Activated CD4-positive, CD25-positive, alpha-beta regulatory T cell treated with anti-CD3 and anti-CD28 coated beads, Interleukin-2, amount 50 U/mL, for 16 hours (primary cell): ENCODE results near the gene ULK4.

Source experiments
- DNase-seq: peaks from one replicate; pipeline ENCODE4 v3.0.0-alpha.2; 2020; ENCODE audit warnings: low read depth, low spot score

The ULK4 gene

GRCh38 chr3:41222501-41222900 lies 739.4 kb downstream of the ULK4 start:
- no peak for DNase-seq

DNA sequence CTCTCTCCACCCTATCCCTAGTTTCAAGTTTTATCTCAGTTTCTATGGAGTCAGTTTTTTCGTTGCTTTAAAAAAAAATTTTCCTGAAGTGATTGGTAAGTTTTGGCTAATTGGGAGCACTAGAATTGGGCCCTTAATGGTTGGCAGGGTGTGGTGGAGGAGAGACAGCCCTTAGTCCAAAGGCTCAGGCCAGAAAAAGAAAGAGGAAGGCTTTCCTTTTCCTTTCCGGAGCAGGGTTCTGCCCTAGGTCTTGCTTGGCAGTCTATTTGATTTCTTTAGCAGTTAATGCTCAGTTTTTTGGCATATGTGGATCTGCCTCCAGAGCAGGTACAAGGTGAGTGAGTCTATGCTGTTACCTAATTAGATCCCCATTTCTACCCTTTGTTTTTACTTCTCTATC lies 739.9 kb downstream of the ULK4 start:
- no peak for DNase-seq

DNA sequence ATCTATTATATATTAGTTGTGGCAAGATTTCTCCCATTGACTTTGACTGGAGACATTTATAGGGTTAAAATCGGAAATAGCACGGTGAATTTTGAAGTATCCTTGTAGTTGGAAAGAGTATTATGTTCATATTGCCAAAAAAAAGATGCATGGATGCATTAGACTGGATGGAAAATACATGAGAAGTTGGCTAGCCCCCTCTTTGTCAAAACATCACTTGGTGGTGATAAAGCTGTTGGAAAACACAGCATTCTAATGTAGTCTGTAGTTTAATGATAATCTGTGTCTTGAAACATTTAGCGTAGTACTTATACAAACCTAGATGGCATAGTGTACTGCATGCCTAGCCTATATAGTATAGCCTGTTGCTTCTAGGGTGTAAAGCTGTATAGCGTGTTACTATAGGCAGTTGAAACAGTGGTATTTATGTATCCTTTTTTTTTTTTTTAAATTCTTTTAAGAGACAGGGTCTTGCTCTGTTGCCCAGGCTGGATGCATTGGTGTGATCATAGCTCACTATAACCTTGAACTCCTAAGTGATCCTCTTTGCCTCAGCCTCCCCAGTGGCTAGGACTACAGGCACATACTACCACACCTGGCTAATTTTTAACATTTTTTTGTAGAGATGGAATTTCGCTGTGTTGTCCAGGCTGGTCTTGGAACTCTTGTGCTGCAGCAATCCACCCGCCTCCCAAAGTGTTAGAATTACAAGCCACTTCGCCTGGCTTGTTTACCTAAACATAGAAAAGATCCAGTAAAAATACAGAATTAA lies 740.8 kb downstream of the ULK4 start:
- no peak for DNase-seq

GRCh38 chr3:41219424-41219823 lies 742.5 kb downstream of the ULK4 start:
- DNase-seq: no peak

- DNase-seq: no peak
These were observed 744.9 kb downstream of the ULK4 start for GRCh38 chr3:41216993-41217392.

DNA sequence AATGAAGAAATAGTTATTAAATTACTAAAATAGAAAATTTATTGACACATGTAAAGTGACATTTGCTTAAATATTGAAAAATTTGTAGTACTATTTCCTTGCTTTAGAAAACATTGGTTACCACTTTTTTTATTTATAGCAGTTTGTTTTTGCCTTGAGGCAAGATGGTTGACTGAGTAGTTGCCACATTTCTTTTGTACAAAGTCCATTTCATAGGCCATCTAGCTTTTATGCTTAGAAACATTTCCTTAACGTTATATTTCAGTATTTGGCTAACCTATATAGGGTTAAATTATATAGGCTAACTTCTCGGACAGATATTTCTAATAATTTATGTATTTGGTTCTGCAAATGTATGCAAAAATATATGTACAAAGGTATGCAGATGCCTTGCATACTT lies 745.5 kb downstream of the ULK4 start:
- DNase-seq: no peak

DNA sequence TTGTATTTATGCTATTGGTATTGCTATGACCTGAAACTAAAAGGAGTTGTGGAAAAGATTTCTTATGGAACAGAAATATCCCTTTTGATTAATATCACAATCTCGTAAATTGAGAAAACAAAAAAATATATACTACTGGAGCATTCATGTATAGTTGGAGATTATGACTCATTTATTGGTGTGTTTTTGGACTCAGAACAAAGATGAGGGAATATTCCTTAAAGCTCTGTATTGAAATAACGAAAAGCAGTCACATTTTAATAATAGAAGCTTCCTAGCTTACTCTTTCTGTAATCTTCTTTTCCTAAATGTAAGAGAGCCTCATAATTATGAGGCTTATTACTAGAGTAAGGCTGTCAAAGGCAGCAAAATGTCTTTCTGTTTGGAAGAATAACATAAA lies 748.3 kb downstream of the ULK4 start:
- DNase-seq: no peak

GRCh38 chr3:41212088-41212487 lies 749.8 kb downstream of the ULK4 start:
- DNase-seq: no peak

DNA sequence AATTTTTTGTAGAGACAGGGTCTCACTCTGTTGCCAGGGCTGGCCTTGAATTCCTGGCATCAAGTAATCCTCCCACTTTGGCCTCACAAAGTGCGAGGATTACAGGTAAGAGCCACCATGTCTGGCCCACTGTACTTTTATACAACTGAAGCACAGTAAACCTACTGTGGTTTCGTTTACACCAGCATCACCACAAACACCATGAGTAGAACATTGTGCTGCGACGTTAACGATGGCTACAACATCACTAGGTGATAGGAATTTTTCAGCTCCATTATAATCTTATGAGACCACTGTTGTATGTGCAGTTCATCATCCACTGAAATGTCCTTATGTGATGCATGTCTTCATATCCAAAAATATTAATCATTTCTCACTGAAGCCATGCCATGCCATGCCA lies 750.9 kb downstream of the ULK4 start:
- no peak for DNase-seq

DNA sequence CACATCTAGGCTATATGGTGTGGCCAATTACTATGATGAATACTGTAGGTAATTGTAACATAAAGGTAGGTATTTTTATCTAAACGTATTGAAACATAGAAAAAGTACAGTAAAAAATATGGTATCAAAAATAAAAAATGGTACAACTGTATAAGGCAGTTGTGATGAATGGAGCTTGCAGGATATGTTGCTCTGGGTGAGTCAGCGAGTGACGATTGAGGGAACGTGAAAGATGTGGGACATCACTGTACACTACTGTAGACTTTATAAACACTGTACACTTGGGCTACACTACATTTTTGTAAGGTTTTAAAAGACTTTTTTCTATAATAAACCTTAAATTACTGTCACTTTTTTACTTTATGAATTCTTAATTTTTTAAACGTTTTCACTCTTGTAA lies 752.3 kb downstream of the ULK4 start:
- DNase-seq: no peak

DNA sequence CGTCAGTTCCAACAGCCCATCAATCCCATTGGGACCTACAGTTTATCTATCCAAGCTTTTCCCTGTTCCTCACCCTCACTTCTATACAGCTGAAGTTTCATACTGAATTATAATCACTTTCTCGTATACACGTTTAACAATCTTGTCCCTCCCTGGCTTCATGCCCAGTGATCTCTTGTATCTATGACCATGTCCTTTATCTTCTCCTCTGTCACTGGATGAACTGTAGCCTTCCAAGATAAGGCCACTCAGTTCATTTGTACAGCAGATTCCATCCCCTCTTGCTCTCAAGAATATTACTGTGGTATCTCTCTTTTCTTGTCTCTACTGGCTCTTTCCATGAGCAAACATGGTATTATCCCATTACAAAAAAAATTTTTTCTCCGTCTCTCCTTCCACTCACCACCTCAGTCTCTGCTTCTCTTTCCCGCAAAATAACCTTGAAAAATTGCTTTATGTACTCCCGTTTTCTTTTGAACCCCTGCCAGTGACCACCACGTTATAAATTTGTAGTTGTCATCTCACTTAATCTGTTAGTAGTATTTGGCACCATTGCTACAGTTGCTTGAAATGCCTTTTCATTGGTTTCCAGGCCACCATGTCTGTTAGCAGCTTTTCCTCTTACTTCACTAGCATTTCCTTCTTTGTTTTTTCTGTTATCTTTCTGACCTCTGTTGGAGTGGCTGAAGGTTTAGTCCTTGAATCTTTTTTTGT lies 753.2 kb downstream of the ULK4 start:
- no peak for DNase-seq

- no peak for DNase-seq
These were observed 754.5 kb downstream of the ULK4 start for GRCh38 chr3:41207355-41207754.

DNA sequence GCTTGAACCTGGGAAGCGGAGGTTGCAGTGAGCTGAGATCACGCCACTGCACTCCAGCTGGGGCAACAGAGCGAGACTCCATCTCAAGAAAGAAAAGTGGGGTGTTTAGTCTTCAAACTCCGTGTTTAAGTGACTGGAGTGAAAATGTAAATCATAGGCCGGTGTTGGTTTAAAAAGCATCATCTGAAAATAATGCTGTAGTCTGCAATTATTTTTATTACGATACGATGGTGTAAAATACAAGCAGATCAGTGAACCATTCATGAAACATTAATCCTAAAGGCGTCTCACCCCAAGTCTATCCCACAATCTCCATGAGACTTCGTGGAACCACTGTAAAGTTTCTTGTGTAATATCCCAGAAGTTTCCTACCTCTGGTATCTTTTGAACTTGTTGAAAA lies 756.3 kb downstream of the ULK4 start:
- no peak for DNase-seq

GRCh38 chr3:41204369-41204768 lies 757.5 kb downstream of the ULK4 start:
- DNase-seq: no peak

DNA sequence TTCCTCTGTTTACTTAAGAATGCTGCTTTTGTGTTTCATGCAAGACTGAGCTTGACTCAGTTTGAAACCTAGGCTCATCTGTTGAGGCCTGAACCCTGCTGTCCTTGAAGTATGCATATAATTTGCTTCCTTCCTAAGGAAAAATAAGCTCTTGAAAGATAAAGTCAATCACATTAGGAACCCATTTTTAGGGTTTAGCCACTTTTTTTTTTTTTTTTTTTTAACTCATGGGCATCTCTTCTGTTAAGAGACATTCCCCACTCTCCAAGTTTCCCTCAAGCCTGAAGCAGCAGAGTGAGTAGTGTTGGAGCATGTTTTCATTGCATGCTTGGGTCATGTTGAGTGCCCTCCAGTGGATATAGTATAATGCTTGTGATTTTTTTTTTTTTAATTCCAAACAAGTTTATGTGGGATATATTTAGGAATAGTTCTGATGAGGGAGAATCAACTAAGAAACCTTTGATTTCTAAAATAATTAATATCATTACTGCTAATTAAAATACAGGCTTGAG lies 759.0 kb downstream of the ULK4 start:
- DNase-seq: no peak

DNA sequence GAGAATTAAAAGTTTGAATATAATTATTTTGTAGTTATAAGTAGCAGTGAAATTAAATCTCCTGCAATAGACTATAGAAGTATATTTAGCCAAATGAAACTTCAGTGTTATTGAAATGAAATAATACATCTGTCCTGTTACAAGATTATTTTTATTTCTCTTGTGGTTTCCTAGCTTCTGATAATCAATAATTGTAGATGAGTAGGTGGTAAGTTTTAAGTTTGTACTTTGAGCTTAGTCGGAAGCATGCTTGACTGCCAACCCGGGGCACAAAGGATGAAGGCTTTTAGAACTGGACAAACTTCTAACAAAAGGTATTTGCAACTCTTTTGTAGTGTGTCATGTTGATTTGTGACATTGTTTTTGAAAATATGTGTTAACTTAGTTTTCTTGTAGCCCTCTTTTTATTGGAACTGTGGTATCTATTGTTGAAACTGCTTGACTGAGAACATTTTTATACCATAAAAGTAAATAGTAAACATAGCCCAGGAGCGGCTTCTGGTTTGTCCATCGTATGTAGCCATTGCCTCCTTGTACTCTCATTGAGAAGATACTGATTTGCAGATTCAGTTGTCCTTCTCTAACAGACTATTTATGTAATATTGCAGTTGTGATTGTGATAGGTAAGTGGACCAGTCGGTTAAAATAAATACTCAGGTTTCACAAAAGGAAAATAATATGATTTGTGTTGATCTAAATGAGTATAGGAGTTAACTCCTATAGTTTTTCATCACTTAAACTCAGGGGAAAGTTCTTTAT lies 759.6 kb downstream of the ULK4 start:
- no peak for DNase-seq

DNA sequence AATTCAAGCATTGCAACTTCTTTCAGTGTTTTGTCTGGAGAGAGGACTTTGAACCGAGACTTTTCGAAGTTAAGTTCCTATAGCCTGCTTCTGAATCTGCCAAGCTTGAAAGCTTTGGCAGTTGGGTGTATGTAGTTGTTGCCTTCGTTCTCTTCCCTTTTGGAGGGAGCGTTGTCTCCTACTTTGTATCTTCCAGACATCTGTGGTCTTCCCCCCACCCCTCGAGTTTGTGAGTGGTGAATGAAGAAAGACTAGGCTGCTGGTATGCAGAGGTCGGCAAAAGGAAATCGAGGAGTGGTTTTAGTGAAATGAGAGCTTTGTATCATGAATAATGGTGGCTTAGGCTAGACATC lies 761.3 kb downstream of the ULK4 start:
- DNase-seq: no peak

DNA sequence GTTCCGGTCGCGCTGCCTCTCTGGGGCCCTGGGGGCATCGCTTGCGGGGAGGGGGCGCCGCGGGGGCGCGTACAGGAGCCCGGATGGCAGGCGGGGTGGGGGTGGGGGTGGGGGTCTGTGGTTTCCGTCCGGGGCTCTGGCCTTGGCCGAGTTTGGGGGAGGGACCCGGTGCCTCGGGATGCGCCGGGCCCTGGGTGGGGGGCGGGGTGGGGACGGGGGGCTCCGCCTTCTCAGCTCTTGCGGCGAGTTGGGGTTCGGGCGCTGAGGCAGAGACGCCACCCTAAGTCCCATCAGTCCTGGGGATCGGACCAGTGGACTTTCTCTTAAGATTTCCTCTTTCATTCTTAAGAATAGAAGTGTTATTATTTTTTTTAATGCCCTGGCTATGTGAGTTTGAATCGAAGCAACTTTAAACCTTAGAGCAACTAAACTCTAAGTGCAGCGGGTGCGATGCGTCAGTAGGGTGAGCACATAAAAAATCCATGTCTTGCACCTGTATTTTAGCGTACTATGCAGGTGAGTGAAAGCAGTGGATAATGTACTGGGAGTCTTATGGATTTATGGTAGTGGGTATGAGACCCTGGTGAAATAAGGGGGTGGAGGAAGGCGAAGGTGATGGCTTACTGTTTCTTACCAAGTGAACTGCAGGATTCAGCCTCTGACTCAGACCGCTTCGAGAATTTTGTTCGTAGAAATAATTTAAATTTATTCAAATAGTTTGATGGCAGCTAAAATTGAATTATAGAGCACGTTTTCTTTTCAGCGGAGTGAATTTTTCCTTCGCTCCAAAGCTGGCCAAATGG lies 761.8 kb downstream of the ULK4 start:
- DNase-seq: peak; percentile 8

- peak; percentile 89 for DNase-seq
These were observed 762.7 kb downstream of the ULK4 start, which contains the start of gene CTNNB1 for GRCh38 chr3:41198950-41199865. Gene CTNNB1, plus strand, starts transcription at chr3:41199505. Its CDS starts 24,564 bp downstream, at chr3:41224069.

GRCh38 chr3:41198526-41198925 lies 763.4 kb downstream of the ULK4 start:
- DNase-seq: no peak
